Right atrium auricular region (tissue), 2 donors: ENCODE measurements around the gene RPS14. TPM values are rescaled to one million over a fixed set of nuclear protein-coding genes. Genes with fewer than 3 reads are reported as not detected.

Experiments used
- DNase-seq: peaks from one replicate; pipeline ENCODE4 v3.0.0-alpha.2; 2019; ENCODE audit warnings: low spot score
- H3K27ac ChIP-seq, 2 donors: fragments of 200-600 bp; sonication (generic); 1 replicate in 1 of 2; 2 replicates in 1 of 2; pipeline ENCODE4 v1.5.1; 2016 to 2019
- H3K27me3 ChIP-seq, 2 donors: fragments of 200-600 bp; sonication (generic); one replicate each; pipeline versions ENCODE4 v1.5.1 to v1.6.0; 2017 to 2019
- H3K36me3 ChIP-seq: fragments of 200-600 bp; sonication (generic); one replicate; pipeline ENCODE4 v1.5.1; 2016
- H3K4me1 ChIP-seq, 2 donors: fragments of 200-600 bp; sonication (generic); one replicate each; pipeline versions ENCODE4 v1.5.1 to v1.6.0; 2017 to 2019
- H3K4me3 ChIP-seq, 2 donors: fragments of 200-600 bp; sonication (generic); 1 replicate in 1 of 2; 2 replicates in 1 of 2; pipeline ENCODE4 v1.5.1; 2017 to 2019; ENCODE audit warnings: mild to moderate bottlenecking in 1 of 2, moderate library complexity in 1 of 2
- H3K9me3 ChIP-seq, 2 donors: fragments of 200-600 bp; sonication (generic); one replicate each; pipeline ENCODE4 v1.5.1; 2019
- total RNA-seq, 2 donors: library from RNA; depleted of rRNA; stranded (reverse); fragments of >200 nt; gene quantifications; one replicate each; pipeline ENCODE4 v1.1.0, GENCODE V29; 2016
- TF ChIP-seq, protein P1 (sequence below), 2 donors: fragments of 200-600 bp; sonication (generic); IDR thresholded peaks; one replicate each; pipeline ENCODE4 v1.5.1; 2019; ENCODE audit warnings: antibody characterized with exemption in 2 of 2

Gene RPS14
- total RNA-seq, 2 donors from 2014 or later = 1,334 to 2,461 TPM

DNA sequence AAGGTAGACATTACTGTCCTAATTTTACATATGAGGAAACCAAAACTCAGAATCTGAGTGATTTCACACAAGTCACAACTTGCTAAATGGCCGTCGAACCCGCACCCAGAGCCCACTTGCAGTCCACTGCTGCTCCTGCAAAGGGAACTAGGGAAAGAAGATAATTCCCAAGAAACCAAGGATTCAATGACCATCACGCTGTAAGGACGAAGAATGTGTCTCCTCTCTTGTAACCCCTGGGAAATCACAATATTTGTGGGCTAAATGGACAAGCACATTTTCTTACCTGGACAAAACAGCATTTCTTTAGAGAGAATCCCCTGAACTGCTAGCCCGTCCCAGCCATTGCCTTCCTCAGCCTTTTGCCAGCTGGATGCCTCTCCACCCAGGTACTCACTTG, 2.4 kb downstream of the RPS14 start:
- H3K36me3 ChIP-seq = peaks cover 44% of the 10 kb centered on the region
- H3K27me3 ChIP-seq = no peaks in the 10 kb centered on the region
- H3K4me1 ChIP-seq = peaks cover 0 to 29% of the 10 kb centered on the region in 2 donors
- no peak overlapping the region for H3K27ac ChIP-seq
- TF ChIP-seq, protein P1, sequence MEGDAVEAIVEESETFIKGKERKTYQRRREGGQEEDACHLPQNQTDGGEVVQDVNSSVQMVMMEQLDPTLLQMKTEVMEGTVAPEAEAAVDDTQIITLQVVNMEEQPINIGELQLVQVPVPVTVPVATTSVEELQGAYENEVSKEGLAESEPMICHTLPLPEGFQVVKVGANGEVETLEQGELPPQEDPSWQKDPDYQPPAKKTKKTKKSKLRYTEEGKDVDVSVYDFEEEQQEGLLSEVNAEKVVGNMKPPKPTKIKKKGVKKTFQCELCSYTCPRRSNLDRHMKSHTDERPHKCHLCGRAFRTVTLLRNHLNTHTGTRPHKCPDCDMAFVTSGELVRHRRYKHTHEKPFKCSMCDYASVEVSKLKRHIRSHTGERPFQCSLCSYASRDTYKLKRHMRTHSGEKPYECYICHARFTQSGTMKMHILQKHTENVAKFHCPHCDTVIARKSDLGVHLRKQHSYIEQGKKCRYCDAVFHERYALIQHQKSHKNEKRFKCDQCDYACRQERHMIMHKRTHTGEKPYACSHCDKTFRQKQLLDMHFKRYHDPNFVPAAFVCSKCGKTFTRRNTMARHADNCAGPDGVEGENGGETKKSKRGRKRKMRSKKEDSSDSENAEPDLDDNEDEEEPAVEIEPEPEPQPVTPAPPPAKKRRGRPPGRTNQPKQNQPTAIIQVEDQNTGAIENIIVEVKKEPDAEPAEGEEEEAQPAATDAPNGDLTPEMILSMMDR (IDR thresholded peaks at IDR 0.05) = no peak
- no peaks in the 10 kb centered on the region for H3K9me3 ChIP-seq
- DNase-seq = no peak
- no peak overlapping the region for H3K4me3 ChIP-seq

DNA sequence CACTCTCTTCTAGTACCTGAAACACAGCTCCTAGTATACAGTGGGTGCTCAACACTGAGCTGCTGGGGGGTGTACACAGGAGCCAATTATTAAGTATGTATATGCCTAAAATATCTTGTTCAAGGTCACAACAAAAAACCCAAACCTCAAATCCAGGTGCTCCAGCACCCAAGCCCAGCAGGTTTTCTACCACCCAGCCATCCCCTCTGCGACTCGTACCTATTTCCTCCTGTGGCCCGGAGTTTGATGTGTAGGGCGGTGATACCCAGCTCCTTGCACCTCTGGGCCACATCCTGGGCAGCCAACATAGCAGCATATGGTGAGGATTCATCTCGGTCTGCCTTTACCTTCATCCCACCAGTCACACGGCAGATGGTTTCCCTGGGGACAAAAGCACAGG, 3.0 kb downstream of the RPS14 start:
- no peak for DNase-seq
- H3K4me1 ChIP-seq = peaks cover 0 to 33% of the 10 kb centered on the region in 2 donors
- TF ChIP-seq, protein P1 (IDR thresholded peaks at IDR 0.05) = no peak

DNA sequence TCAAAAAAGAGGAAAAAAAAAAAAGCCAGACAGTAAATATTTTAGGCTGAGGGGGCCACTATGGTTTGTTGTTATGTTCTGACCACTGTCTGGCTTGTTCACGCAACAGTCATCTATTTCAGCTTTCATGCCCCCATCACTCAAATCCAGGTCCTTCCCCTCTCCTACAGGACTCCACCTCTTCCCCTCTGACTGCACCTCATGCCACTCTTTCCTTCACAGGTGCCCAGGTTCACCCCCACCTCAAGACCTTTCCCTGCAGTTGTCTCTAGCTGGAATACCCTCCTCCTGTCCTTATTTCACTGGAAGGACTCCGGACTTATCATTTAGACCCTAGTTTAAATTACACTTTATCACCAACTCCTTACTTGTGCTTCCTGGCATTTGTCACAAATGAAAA, 3.5 kb downstream of the RPS14 start:
- peaks cover 44% of the 10 kb centered on the region for H3K36me3 ChIP-seq
- no peaks in the 10 kb centered on the region for H3K9me3 ChIP-seq

More for the DNA sequence above, 3.0 kb downstream of the RPS14 start:
- Histone ChIP-seq H3K4me3 (no peak overlapping the region), H3K9me3 (no peaks in the 10 kb centered on the region), H3K27me3 (no peaks in the 10 kb centered on the region), H3K36me3 (peaks cover 44% of the 10 kb centered on the region), H3K27ac (no peak overlapping the region)

DNA sequence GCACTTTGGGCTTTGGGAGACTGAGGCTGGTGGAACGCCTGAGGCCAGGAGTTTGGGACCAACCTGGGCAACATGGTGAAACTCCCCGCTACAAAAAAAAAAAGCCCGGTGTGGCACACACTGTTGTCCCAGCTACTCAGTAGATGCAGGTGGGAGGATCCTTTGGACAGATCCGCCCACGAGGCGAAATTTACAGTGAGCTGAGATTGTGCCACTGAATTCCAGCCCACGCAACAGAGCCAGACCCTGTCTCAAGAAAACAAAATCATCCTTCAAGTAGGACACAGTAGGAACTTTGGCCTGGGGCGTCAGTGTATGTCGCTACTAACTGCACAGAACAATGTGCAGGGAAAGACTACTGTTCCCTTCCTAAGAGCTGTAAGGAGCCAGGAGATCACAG, 4.8 kb downstream of the RPS14 start:
- Histone ChIP-seq H3K4me3 (no peak overlapping the region), H3K27ac (no peak overlapping the region), H3K27me3 (no peaks in the 10 kb centered on the region), H3K9me3 (no peaks in the 10 kb centered on the region), H3K36me3 (peaks cover 44% of the 10 kb centered on the region), H3K4me1 (peaks cover 0 to 40% of the 10 kb centered on the region in 2 donors)
- TF ChIP-seq, protein P1 (IDR thresholded peaks at IDR 0.05) = no peak
- no peak for DNase-seq

More for the DNA sequence above, 3.5 kb downstream of the RPS14 start:
- Histone ChIP-seq H3K4me3 (no peak overlapping the region), H3K27me3 (no peaks in the 10 kb centered on the region), H3K4me1 (peaks cover 0 to 38% of the 10 kb centered on the region in 2 donors), H3K27ac (no peak overlapping the region)
- no peak for DNase-seq
- TF ChIP-seq, protein P1 (IDR thresholded peaks at IDR 0.05) = no peak

DNA sequence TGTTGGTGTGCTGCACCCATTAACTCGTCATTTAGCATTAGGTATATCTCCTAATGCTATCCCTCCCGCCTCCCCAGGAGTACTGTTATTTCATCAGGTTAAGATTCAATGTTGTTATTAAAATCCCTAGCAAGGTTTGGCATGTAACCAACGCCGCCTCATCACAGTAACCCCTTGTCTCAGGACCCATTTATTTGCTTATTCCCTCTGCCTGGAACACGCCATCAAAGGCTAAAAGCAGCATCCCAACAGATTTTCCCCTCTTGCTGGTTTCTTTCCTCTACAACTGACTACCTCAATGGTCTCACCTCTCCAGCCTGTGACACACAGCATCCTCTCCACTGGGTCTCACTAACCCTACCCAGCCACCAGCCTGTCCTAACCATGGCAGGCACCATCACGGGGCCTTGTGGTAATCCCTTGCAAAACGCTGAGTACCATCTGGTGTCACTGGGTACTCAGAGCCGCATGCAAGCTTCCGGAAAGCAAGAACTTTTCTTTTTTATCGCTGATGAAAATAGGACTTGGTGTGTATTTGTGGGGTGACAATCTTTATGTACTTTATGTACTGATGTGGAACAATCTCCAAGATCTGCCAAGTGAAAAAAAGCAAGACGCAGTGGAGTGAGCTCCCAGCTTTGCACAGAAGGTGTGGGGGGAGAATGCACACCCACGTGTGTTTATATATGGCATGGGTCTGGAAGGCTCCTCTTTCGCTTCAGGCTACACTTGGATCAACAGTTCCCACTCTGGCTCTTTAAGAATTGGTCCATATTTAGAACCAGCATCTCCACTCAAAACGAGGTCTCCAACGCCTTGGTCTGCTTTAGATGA, 6.1 kb downstream of the RPS14 start:
- H3K9me3 ChIP-seq = no peaks in the 10 kb centered on the region
- H3K4me1 ChIP-seq = peaks cover 0 to 35% of the 10 kb centered on the region in 2 donors
- no peaks in the 10 kb centered on the region for H3K27me3 ChIP-seq
- TF ChIP-seq, protein P1 (IDR thresholded peaks at IDR 0.05) = no peak
- no peak overlapping the region for H3K27ac ChIP-seq
- DNase-seq = no peak
- no peak overlapping the region for H3K4me3 ChIP-seq
- H3K36me3 ChIP-seq = peaks cover 44% of the 10 kb centered on the region
